PC-3 (cell line): ENCODE data around the gene OBSL1. TPM values are rescaled to one million over a fixed set of nuclear protein-coding genes. Genes with fewer than 3 reads are reported as not detected.

Experiments used
- ATAC-seq: fragments of 200-7000 bp; cut with Tn5 transposase; 2 replicates; pipeline ENCODE4 v1.9.1; 2020; ENCODE audit warnings: mild to moderate bottlenecking, moderate library complexity
- BruUV-seq: library from RNA; stranded (reverse); fragments of 400-500 nt; replicated peaks from 2 replicates; lab custom pipeline; 2021; lab: Mats Ljungman, UMichigan
- CTCF ChIA-PET: fragments of 300-600 bp; sonication (Branson Sonifier 250); formaldehyde crosslinking; loops from one replicate; lab custom pipeline; 2022; ENCODE audit warnings: antibody characterized with exemption; lab: Charles Lee
- POLR2A ChIA-PET: fragments of 300-600 bp; sonication (Branson Sonifier 250); formaldehyde crosslinking; loops from one replicate; lab custom pipeline; 2022; ENCODE audit warnings: antibody characterized with exemption; ENCODE audit not compliant: unreplicated experiment; lab: Charles Lee
- DNase-seq: peaks from one replicate; pipeline ENCODE4 v3.0.0-alpha.2; 2015
- H2AFZ ChIP-seq: fragments of 300-600 bp; sonication (generic); 2 replicates; pipeline ENCODE4 v1.6.0; 2016; ENCODE audit warnings: antibody characterized with exemption, low read length
- H3F3A ChIP-seq: fragments of 300-600 bp; sonication (generic); one replicate; pipeline ENCODE4 v1.6.0; 2017; ENCODE audit warnings: antibody characterized with exemption, low read length, control low read depth, mild to moderate bottlenecking; ENCODE audit not compliant: unreplicated experiment
- H3K27ac ChIP-seq: fragments of 300-600 bp; sonication (generic); 2 replicates; pipeline ENCODE4 v1.5.1; 2016; ENCODE audit warnings: mild to moderate bottlenecking, low read length
- H3K27me3 ChIP-seq: fragments of 300-600 bp; sonication (generic); 2 replicates; pipeline ENCODE4 v1.6.1; 2016; ENCODE audit warnings: low read length, mixed read lengths
- H3K36me3 ChIP-seq: fragments of 300-600 bp; sonication (generic); 2 replicates; pipeline ENCODE4 v1.6.1; 2016; ENCODE audit warnings: low read depth, mixed run types, low read length, mixed read lengths
- H3K4me1 ChIP-seq: fragments of 300-600 bp; sonication (generic); 2 replicates; pipeline ENCODE4 v1.5.1; 2016; ENCODE audit warnings: low read length; ENCODE audit not compliant: insufficient read depth
- H3K4me2 ChIP-seq: fragments of 300-600 bp; sonication (generic); 2 replicates; pipeline ENCODE4 v1.6.0; 2016; ENCODE audit warnings: low read length
- H3K4me3 ChIP-seq: fragments of 300-600 bp; sonication (generic); 2 replicates; pipeline ENCODE4 v1.5.1; 2016; ENCODE audit warnings: mild to moderate bottlenecking, low read length, mixed read lengths
- H3K79me2 ChIP-seq: fragments of 300-600 bp; sonication (generic); 2 replicates; pipeline ENCODE4 v1.6.1; 2017; ENCODE audit warnings: low read length, mixed read lengths
- H3K9ac ChIP-seq: fragments of 300-600 bp; sonication (generic); 2 replicates; pipeline ENCODE4 v1.6.0; 2016; ENCODE audit warnings: mild to moderate bottlenecking, low read length
- H3K9me2 ChIP-seq: fragments of 300-600 bp; sonication (generic); replicated peaks from 2 replicates; pipeline ENCODE4 v1.6.1; 2016; ENCODE audit warnings: mixed run types, low read length, mixed read lengths
- H3K9me3 ChIP-seq: fragments of 300-600 bp; sonication (generic); 2 replicates; pipeline ENCODE4 v1.6.1; 2016; ENCODE audit warnings: low read length, mixed read lengths
- H4K20me1 ChIP-seq: fragments of 300-600 bp; sonication (generic); 2 replicates; pipeline ENCODE4 v1.6.1; 2016; ENCODE audit warnings: low read length, mixed read lengths
- CTCF ChIP-seq: fragments of 300-600 bp; sonication (generic); conservative IDR thresholded peaks from 2 replicates; pipeline ENCODE4 v1.5.1; 2017; ENCODE audit warnings: antibody characterized with exemption, low read depth, mild to moderate bottlenecking, low read length
- EZH2 ChIP-seq: fragments of 300-600 bp; sonication (generic); IDR thresholded peaks from one replicate; pipeline ENCODE4 v1.6.1; 2017; ENCODE audit warnings: antibody characterized with exemption, mild to moderate bottlenecking, low read length; ENCODE audit not compliant: unreplicated experiment
- EZH2phosphoT487 ChIP-seq: fragments of 300-600 bp; sonication (generic); IDR thresholded peaks from 2 replicates; pipeline ENCODE4 v1.6.1; 2018; ENCODE audit warnings: mild to moderate bottlenecking, antibody characterized with exemption, low read length, borderline replicate concordance
- intact Hi-C: fragments of 100-400 bp; cut with micrococcal nuclease; formaldehyde crosslinking; loops from 2 replicates; pipeline ENCODE4 v1.9.0; 2023
- total RNA-seq: library from RNA; depleted of rRNA; stranded (reverse); fragments of >200 nt; gene quantifications from 2 replicates; pipeline ENCODE4 v1.2.3, GENCODE V29; 2014

The OBSL1 gene
- total RNA-seq, 1 experiment from 2014 or later = 122 TPM

GRCh38 chr2:219513787-219514186, 57.6 kb downstream of the OBSL1 start:
- Histone ChIP-seq H3K9me3 (no peaks in the 10 kb centered on the region), H3F3A (no peaks in the 10 kb centered on the region), H3K4me2 (peak overlapping the region; percentile 48), H4K20me1 (no peaks in the 10 kb centered on the region), H3K9me2 (no peaks in the 10 kb centered on the region), H3K79me2 (no peaks in the 10 kb centered on the region), H3K4me1 (no peaks in the 10 kb centered on the region; the same call in 1 of the 2 replicates), H3K27ac (no peak overlapping the region), H2AFZ (peak overlapping the region; percentile 32; the same call in 1 of the 2 replicates), H3K4me3 (0 out of 2 replicates have a peak overlapping the region, but pooled peaks have one; percentile 8), H3K27me3 (peaks cover 47% of the 10 kb centered on the region), H3K9ac (no peak overlapping the region), H3K36me3 (no peaks in the 10 kb centered on the region)
- DNase-seq = no peak
- TF ChIP-seq EZH2phosphoT487 = no peak
- no peak for TF ChIP-seq EZH2
- POLR2A ChIA-PET = no interaction called here
- ATAC-seq = no peak
- BruUV-seq = no TSS peak
- intact Hi-C loops = no loop called here
- CTCF ChIA-PET = no interaction called here

GRCh38 chr2:219512524-219513216, 58.7 kb downstream of the OBSL1 start:
- H3K36me3 ChIP-seq = no peaks in the 10 kb centered on the region
- CTCF ChIA-PET = no interaction called here
- H3F3A ChIP-seq = no peaks in the 10 kb centered on the region
- peaks cover 47% of the 10 kb centered on the region for H3K27me3 ChIP-seq
- no peak for DNase-seq
- BruUV-seq = no TSS peak
- no peak overlapping the region for H2AFZ ChIP-seq
- H3K4me2 ChIP-seq = no peak overlapping the region
- no peaks in the 10 kb centered on the region for H3K9me2 ChIP-seq
- no peak for ATAC-seq
- intact Hi-C loops = no loop called here
- H3K4me3 ChIP-seq = no peak overlapping the region
- H3K9ac ChIP-seq = no peak overlapping the region
- TF ChIP-seq EZH2phosphoT487 (no peak), CTCF (no peak), EZH2 (no peak)
- POLR2A ChIA-PET = no interaction called here
- no peaks in the 10 kb centered on the region for H4K20me1 ChIP-seq
- H3K27ac ChIP-seq = no peak overlapping the region
- H3K9me3 ChIP-seq = no peaks in the 10 kb centered on the region
- H3K79me2 ChIP-seq = no peaks in the 10 kb centered on the region
- H3K4me1 ChIP-seq = no peaks in the 10 kb centered on the region; the same call in 1 of the 2 replicates

- CTCF ChIA-PET = interaction anchor here (0.5 to 0.6 kb wide), 4 partner anchors 12 to 166 kb away, joined by 3 to 9 read pairs (median 4); no protein-coding TSS in a partner anchor
- Histone ChIP-seq H3K9ac (no peak overlapping the region), H3K9me2 (no peaks in the 10 kb centered on the region), H3F3A (no peaks in the 10 kb centered on the region), H3K79me2 (no peaks in the 10 kb centered on the region), H3K36me3 (no peaks in the 10 kb centered on the region), H3K4me3 (no peak overlapping the region), H3K27ac (no peak overlapping the region), H3K9me3 (no peaks in the 10 kb centered on the region), H4K20me1 (no peaks in the 10 kb centered on the region), H3K4me1 (no peaks in the 10 kb centered on the region; the same call in 1 of the 2 replicates), H3K4me2 (no peak overlapping the region), H2AFZ (no peak overlapping the region), H3K27me3 (peaks cover 47% of the 10 kb centered on the region)
- no TSS peak for BruUV-seq
- intact Hi-C loops = no loop called here
- no peak for DNase-seq
- no peak for TF ChIP-seq CTCF
- TF ChIP-seq EZH2phosphoT487 = no peak
- TF ChIP-seq EZH2 = no peak
- POLR2A ChIA-PET = interaction anchor here (0.6 kb wide), 1 partner anchor 9 kb away, joined by 6 read pairs; no protein-coding TSS in a partner anchor
- no peak for ATAC-seq
Observed at GRCh38 chr2:219511547-219512325, 59.6 kb downstream of the OBSL1 start.
